ENCODE results near the gene STYXL2. TPM values are rescaled to one million over a fixed set of nuclear protein-coding genes. Genes with fewer than 3 reads are reported as not detected.

Gene STYXL2
- total RNA-seq, 1 donor from 2014 or later = not detected

- intact Hi-C loops (cut with micrococcal nuclease) = no loop called here
- H3K27ac Mint-ChIP-seq = no peak overlapping the region
- H3K9me3 Mint-ChIP-seq = no peaks in the 10 kb centered on the region
- peaks cover 28% of the 10 kb centered on the region for H3K27me3 Mint-ChIP-seq (ENCODE audit: insufficient read depth)
- no peak overlapping the region for H3K4me3 Mint-ChIP-seq
- H3K4me1 Mint-ChIP-seq (ENCODE audit: low read depth) = no peaks in the 10 kb centered on the region
- H3K36me3 Mint-ChIP-seq (ENCODE audit: low read depth) = no peaks in the 10 kb centered on the region
- DNase-seq (ENCODE audit: low spot score) = no peak
Observed at GRCh38 chr1:167132301-167133010, 38.6 kb downstream of the STYXL2 start.

GRCh38 chr1:167135281-167135840 lies 41.5 kb downstream of the STYXL2 start:
- no peak overlapping the region for H3K27ac Mint-ChIP-seq
- no peaks in the 10 kb centered on the region for H3K4me1 Mint-ChIP-seq (ENCODE audit: low read depth)
- intact Hi-C loops (cut with micrococcal nuclease) = loop anchor here (5.0 kb wide), 1 partner anchor 72 kb away; no protein-coding TSS in a partner anchor
- no peaks in the 10 kb centered on the region for H3K9me3 Mint-ChIP-seq
- peaks cover 26% of the 10 kb centered on the region for H3K27me3 Mint-ChIP-seq (ENCODE audit: insufficient read depth)
- H3K4me3 Mint-ChIP-seq = no peak overlapping the region
- no peak for DNase-seq (ENCODE audit: low spot score)
- H3K36me3 Mint-ChIP-seq (ENCODE audit: low read depth) = no peaks in the 10 kb centered on the region

- intact Hi-C loops (cut with micrococcal nuclease) = loop anchor here (5.0 kb wide), 1 partner anchor 71 kb away; no protein-coding TSS in a partner anchor
- Mint-ChIP-seq H3K27ac (no peak overlapping the region), H3K36me3 (ENCODE audit: low read depth) (no peaks in the 10 kb centered on the region), H3K4me1 (ENCODE audit: low read depth) (no peaks in the 10 kb centered on the region), H3K27me3 (ENCODE audit: insufficient read depth) (peaks cover 33% of the 10 kb centered on the region), H3K9me3 (no peaks in the 10 kb centered on the region), H3K4me3 (no peak overlapping the region)
- DNase-seq (ENCODE audit: low spot score) = no peak
Observed at GRCh38 chr1:167136191-167136614, 42.3 kb downstream of the STYXL2 start.

- Mint-ChIP-seq H3K36me3 (ENCODE audit: low read depth) (no peaks in the 10 kb centered on the region), H3K4me3 (no peak overlapping the region), H3K27ac (no peak overlapping the region), H3K4me1 (ENCODE audit: low read depth) (no peaks in the 10 kb centered on the region), H3K27me3 (ENCODE audit: insufficient read depth) (peaks cover 33% of the 10 kb centered on the region), H3K9me3 (no peaks in the 10 kb centered on the region)
- no peak for DNase-seq (ENCODE audit: low spot score)
- intact Hi-C loops (cut with micrococcal nuclease) = loop anchor here (5.0 kb wide), 1 partner anchor 70 kb away; no protein-coding TSS in a partner anchor
Observed at GRCh38 chr1:167136806-167137205, 42.9 kb downstream of the STYXL2 start.

GRCh38 chr1:167137332-167137781 lies 43.5 kb downstream of the STYXL2 start:
- H3K4me1 Mint-ChIP-seq (ENCODE audit: low read depth) = no peaks in the 10 kb centered on the region
- intact Hi-C loops (cut with micrococcal nuclease) = loop anchor here (5.0 kb wide), 1 partner anchor 70 kb away; no protein-coding TSS in a partner anchor

GRCh38 chr1:167137793-167138510 lies 44.1 kb downstream of the STYXL2 start:
- Mint-ChIP-seq H3K4me3 (no peak overlapping the region), H3K4me1 (ENCODE audit: low read depth) (no peaks in the 10 kb centered on the region), H3K27ac (no peak overlapping the region), H3K27me3 (ENCODE audit: insufficient read depth) (peaks cover 33% of the 10 kb centered on the region), H3K9me3 (no peaks in the 10 kb centered on the region), H3K36me3 (ENCODE audit: low read depth) (no peaks in the 10 kb centered on the region)
- intact Hi-C loops (cut with micrococcal nuclease) = loop anchor here (5.0 kb wide), 1 partner anchor 69 kb away; no protein-coding TSS in a partner anchor
- no peak for DNase-seq (ENCODE audit: low spot score)

More at GRCh38 chr1:167137332-167137781, 43.5 kb downstream of the STYXL2 start:
- Mint-ChIP-seq H3K27me3 (ENCODE audit: insufficient read depth) (peaks cover 33% of the 10 kb centered on the region), H3K4me3 (no peak overlapping the region), H3K9me3 (no peaks in the 10 kb centered on the region), H3K36me3 (ENCODE audit: low read depth) (no peaks in the 10 kb centered on the region), H3K27ac (no peak overlapping the region)
- DNase-seq (ENCODE audit: low spot score) = no peak

- Mint-ChIP-seq H3K36me3 (ENCODE audit: low read depth) (no peaks in the 10 kb centered on the region), H3K27ac (no peak overlapping the region), H3K4me1 (ENCODE audit: low read depth) (no peaks in the 10 kb centered on the region), H3K4me3 (no peak overlapping the region), H3K27me3 (ENCODE audit: insufficient read depth) (peaks cover 30% of the 10 kb centered on the region), H3K9me3 (no peaks in the 10 kb centered on the region)
- DNase-seq (ENCODE audit: low spot score) = no peak
- intact Hi-C loops (cut with micrococcal nuclease) = loop anchor here (5.0 kb wide), 1 partner anchor 69 kb away; no protein-coding TSS in a partner anchor
Observed at GRCh38 chr1:167138703-167139102, 44.8 kb downstream of the STYXL2 start.

- Mint-ChIP-seq H3K27me3 (ENCODE audit: insufficient read depth) (peaks cover 34% of the 10 kb centered on the region), H3K27ac (no peak overlapping the region), H3K4me3 (no peak overlapping the region), H3K9me3 (no peaks in the 10 kb centered on the region), H3K36me3 (ENCODE audit: low read depth) (no peaks in the 10 kb centered on the region), H3K4me1 (ENCODE audit: low read depth) (no peaks in the 10 kb centered on the region)
- no peak for DNase-seq (ENCODE audit: low spot score)
- intact Hi-C loops (cut with micrococcal nuclease) = no loop called here
Observed at GRCh38 chr1:167141963-167142362, 48.1 kb downstream of the STYXL2 start.

Other genes starting within 250 kb of the STYXL2 start
- gene TADA1, start 217.8 kb upstream of the STYXL2 start, total RNA-seq = 15.6 and 17.3 TPM in 2 replicates
- 11.3 and 14.4 TPM in 2 replicates for gene ILDR2, start 118.5 kb upstream of the STYXL2 start, total RNA-seq
- not detected in 2 replicates for gene MAEL, start 104.8 kb upstream of the STYXL2 start, total RNA-seq
- gene GPA33, start 3.7 kb upstream of the STYXL2 start, total RNA-seq = 0.07 and 0.08 TPM in 2 replicates
- gene POU2F1, start 126.8 kb downstream of the STYXL2 start, total RNA-seq = 20.2 and 24.6 TPM in 2 replicates